Glomerular visceral epithelial cell (primary cell): ENCODE measurements around the gene CANX.

ENCODE experiments used
- DNase-seq: peaks from one replicate; pipeline ENCODE4 v3.0.0-alpha.2; 2016; ENCODE audit errors: extremely low spot score

The CANX gene

GRCh38 chr5:179777456-179777855, 78.7 kb downstream of the CANX start:
- no peak for DNase-seq

GRCh38 chr5:179777909-179778308, 79.1 kb downstream of the CANX start:
- no peak for DNase-seq

DNA sequence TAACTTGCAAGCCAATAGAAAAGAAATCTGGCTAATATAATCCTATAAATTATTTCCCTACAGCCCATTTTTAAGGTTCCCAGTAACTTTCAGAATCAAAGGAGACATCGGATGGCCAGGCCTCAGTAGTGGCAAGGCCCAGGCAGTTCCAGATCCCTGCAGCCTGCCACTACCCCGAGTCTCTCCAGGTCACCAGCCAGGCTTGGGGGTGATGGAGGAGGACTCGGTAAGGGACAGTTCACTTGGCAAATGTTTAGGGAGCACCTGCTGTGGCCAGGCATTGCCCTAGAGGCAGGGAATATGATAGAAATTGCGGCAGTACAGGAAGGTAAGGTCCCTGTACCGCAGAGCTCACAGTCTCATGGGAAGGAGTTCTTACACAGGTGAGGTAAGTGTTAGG, 79.8 kb downstream of the CANX start:
- no peak for DNase-seq

- no peak for DNase-seq
Observed at GRCh38 chr5:179779826-179780225, 81.1 kb downstream of the CANX start.

DNA sequence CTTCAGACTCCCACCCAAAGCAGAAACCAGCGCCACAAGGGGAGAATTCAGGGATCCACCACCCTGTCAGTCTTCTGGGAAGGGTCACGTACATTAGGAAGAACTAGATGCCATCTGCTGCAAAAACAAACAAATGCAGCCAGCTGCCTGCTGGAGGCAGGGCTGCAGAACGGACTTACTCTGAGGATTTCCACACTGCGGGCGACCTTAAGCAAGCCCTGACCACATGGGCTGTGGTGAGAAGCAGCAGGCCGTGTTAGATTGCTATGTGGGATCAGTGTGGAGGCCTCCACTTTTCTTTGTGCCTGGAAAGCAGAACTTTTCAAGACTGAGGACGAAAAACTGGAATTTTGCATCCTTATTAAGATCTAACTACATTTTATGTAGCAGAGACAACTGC, 81.6 kb downstream of the CANX start:
- DNase-seq, result no peak
